GM21576 (cell line): ENCODE data around the gene PCDH17.

ENCODE experiments used
- ATAC-seq: cut with Tn5 transposase; IDR thresholded peaks from one replicate; pipeline ENCODE4 v1.9.1; 2021; ENCODE audit warnings: mild to moderate bottlenecking, moderate library complexity; ENCODE audit not compliant: unreplicated experiment

The PCDH17 gene

DNA sequence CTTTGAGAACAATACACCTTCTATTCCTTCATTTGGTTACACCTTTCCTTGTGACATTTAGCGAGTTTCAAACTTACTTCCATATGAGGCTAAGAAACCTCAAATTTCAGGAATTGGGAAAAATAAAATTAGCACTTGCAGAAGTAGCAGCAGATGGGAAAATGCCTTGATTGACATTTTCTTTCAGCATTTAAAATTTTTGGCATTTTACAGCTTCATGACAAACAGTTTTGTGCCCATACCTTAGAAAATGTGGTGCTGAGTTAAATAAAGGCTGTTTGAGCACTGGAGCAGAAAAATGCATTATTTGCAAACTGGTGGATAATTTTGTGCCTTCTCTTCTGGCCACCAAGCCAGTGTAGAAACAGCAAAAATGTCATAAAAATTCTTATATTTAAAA is 95.4 kb downstream of the PCDH17 start:
- ATAC-seq: no peak

GRCh38 chr13:57734306-57734705 is 102.8 kb downstream of the PCDH17 start:
- no peak for ATAC-seq

DNA sequence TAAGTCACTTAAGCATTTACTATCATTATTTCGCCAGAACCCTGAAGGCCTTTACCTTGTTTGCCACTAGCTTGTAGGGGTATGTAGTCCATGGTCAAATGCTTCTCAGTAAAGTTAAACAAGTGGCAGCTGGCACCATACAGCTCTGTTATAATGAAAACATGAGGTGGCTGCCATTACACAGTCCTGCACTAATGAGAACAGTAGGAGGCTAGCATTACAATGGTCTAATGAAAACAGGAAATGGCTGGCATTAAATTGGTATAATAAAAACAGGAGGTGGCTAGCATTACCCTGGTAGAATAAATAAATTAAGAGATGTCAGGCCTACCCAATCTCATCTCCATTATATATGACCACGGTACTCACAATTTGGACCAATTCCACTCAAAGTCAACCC is 107.5 kb downstream of the PCDH17 start:
- ATAC-seq: no peak

DNA sequence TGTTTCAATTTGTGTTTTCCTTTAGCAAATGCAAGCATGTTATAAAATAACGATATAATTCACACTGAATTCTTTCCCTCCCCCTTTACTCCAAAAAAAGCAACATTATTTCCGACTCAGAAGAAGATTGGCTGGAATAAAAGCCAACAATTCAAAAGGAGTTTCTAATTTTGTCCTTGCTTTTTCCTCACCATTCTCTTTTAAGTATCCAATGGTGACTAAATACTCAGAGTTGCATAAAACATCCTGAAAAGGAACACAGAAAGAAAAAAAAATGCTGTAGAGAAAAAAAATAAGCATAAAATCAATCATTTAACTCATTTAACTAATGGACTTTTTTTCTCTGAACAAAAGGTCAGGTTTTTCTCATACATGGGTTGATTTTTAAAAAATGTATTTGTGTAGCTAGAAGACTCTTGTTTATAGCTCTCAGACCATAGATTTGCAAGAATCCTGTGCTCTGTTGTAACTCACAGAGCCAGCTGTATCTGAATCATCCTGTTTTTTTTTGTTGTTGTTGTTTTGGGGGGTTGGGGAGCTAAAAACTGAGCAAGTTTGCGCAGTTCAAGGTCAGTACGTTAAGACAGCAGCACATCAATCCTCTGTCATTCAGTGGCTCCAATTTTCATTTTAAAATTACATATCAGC is 108.1 kb downstream of the PCDH17 start:
- ATAC-seq: no peak

GRCh38 chr13:57740719-57741118 is 109.2 kb downstream of the PCDH17 start:
- ATAC-seq: no peak

DNA sequence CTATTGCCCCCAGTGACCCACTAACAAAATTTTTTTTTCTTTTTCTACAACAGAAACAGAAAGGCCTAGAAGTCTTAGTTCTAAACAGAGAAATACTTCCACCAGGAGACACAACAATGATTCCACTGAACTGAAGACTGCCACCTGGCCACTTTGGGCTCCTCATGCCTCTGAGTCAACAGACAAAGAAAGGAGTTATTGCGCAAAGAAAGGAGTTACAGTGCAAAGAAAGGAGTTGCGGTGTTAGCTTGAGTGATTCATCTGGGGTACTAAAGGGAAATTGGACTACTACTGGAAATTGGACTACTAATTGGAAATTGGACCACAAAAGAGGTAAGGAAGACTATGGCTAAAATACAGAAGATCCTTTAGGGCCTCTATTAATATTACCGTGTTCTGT is 116.6 kb downstream of the PCDH17 start:
- no peak for ATAC-seq

DNA sequence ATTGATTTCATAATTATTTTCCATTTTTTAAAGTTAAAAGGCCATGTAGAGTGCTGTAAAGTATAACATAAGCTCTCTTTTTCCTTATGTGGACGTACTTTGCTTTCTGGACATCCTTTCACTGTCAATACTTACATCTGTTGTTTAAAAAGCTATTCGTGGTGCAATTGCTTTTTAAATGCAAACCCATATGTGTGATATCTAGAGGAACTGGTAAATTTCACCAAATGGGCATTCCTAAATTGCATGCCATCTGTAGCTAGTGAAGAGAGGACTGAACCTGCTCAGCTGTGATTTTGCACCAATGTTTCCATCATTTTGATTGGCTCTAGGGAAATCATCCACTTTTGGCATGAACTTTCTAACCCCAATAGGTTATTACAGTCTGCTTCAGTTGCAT is 129.4 kb downstream of the PCDH17 start:
- ATAC-seq: no peak

GRCh38 chr13:57763689-57764088 is 132.1 kb downstream of the PCDH17 start:
- no peak for ATAC-seq
